Lower leg skin (tissue), 4 donors: ENCODE data around the gene CSTB. TPM values are rescaled to one million over a fixed set of nuclear protein-coding genes. Genes with fewer than 3 reads are reported as not detected.
"Not testable (repeated sequence)": the region's sequence is repeated elsewhere in the genome, so short reads cannot be mapped to it uniquely, and the experiment has no call there.

Source experiments
- DNase-seq, 2 donors: peaks; one replicate each; pipeline ENCODE4 v3.0.0-alpha.2; 2019; ENCODE audit warnings: low spot score in 2 of 2
- H3K4me3 ChIP-seq: fragments of 200-600 bp; sonication (generic); 2 replicates; pipeline ENCODE4 v1.5.1; 2017; ENCODE audit warnings: mild to moderate bottlenecking, low read depth; ENCODE audit not compliant: poor library complexity, severe bottlenecking
- POLR2A ChIP-seq, 2 donors: fragments of 450-650 bp; IDR thresholded peaks; one replicate each; pipeline ENCODE4 v1.6.1; 2016 to 2017; ENCODE audit warnings: antibody characterized with exemption in 2 of 2, mild to moderate bottlenecking in 1 of 2, moderate library complexity in 1 of 2
- WGBS, 2 donors: methylation state at CpG; one replicate each; pipeline ENCODE4 v1.1.5; 2018; 5-methylcytosine and 5-hydroxymethylcytosine counted together
- intact Hi-C: fragments of 100-400 bp; cut with DNase I; formaldehyde crosslinking; loops from one replicate; pipeline ENCODE4 v1.15.0; 2023; ENCODE audit warnings: low total_unique reads
- total RNA-seq, 4 donors: library from RNA; depleted of rRNA; stranded (reverse); fragments of >200 nt; gene quantifications; one replicate each; pipeline ENCODE4 v1.1.0, GENCODE V29; 2016
- TF ChIP-seq, protein P1 (sequence below), 3 donors: fragments of 450-650 bp; IDR thresholded peaks; one replicate each; pipeline ENCODE4 v1.5.1; 2016; ENCODE audit warnings: antibody characterized with exemption in 3 of 3, mild to moderate bottlenecking in 3 of 3, moderate library complexity in 2 of 3

CSTB gene, protein sequence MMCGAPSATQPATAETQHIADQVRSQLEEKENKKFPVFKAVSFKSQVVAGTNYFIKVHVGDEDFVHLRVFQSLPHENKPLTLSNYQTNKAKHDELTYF
- total RNA-seq: 10 to 100 TPM; 11.0 to 29.3 (median 21.8) TPM

DNA sequence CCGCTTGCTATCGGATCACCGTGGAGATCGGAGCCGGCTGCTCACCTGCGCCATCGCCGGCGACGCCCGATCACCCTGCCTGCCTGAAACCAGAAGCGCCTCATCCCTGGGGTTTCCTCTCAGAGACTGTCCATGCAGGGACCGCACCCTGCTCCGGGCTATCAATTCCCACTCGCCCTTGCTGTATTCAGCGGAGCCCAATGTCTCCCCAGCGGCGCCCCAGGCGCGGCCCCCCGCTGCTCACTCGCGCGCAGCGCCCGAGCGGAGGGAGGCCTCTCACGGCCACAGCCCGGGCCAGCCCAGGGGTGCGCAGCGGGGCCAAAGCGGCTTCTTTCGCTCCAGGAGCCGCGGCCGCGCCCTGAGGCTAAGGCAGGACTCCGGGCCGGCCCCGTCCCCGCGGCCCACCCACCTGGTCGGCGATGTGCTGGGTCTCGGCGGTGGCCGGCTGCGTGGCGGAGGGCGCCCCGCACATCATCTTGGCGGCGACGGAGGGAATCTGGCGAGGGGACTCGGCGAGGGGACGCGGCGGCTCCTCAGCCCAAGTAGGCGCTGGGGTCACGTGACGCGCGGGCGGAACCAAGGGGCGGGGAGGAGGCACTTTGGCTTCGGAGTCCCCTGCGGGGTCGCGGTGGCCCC is at the start of gene CSTB:
CSTB (minus strand) TSS at position 514 of the 636 bp plus-strand sequence; CDS start at position 475, 39 bp downstream.
- TF ChIP-seq, protein P1, sequence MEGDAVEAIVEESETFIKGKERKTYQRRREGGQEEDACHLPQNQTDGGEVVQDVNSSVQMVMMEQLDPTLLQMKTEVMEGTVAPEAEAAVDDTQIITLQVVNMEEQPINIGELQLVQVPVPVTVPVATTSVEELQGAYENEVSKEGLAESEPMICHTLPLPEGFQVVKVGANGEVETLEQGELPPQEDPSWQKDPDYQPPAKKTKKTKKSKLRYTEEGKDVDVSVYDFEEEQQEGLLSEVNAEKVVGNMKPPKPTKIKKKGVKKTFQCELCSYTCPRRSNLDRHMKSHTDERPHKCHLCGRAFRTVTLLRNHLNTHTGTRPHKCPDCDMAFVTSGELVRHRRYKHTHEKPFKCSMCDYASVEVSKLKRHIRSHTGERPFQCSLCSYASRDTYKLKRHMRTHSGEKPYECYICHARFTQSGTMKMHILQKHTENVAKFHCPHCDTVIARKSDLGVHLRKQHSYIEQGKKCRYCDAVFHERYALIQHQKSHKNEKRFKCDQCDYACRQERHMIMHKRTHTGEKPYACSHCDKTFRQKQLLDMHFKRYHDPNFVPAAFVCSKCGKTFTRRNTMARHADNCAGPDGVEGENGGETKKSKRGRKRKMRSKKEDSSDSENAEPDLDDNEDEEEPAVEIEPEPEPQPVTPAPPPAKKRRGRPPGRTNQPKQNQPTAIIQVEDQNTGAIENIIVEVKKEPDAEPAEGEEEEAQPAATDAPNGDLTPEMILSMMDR (IDR thresholded peaks at IDR 0.05): no peak
- peak in 1 of 2 donors; percentile 47 for TF ChIP-seq POLR2A (IDR thresholded peaks at IDR 0.05)
- intact Hi-C loops: no loop called here
- DNase-seq: peak; percentile 82 to 97
- WGBS, 2 donors: 0 to 1% methylated on average over 47 to 61 of the region's 71 CpGs
- peak within 1 kb of the TSS; percentile 93 for H3K4me3 ChIP-seq

DNA sequence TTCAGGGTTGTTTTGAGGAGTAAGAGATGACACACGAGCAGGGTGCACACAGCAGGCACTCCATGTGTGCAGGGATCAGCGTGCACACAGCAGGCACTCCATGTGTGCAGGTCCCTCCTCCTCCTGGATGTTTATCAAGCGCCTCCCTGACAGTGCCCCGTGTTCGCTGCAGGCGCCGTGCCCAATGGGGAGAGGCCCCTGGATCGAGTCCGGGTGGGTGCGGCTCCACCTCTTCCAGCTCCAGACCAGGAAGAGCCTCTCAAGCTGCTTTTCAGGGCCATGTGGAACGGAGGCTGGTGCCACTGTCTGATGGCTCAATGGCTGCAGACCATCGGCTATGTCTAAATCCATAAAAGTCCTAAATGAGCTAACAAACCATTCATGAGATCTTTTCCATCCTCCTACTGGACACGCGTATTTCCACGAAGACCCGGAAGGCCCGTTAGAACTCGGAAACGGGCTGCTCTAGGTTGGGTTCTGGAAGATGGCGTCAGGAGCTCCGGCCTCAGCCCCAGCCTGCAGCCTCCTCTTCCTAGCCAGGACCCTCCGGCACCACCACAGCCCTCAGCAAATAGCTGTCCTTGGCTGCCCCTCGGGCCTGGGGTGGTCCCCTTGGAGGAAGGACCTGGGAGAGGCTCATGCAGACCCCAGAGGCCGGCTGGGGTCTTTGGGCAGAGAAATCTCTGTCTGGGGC is 49.3 kb upstream of the CSTB start:
- 71 to 74% methylated on average over 24 of the region's 24 CpGs for WGBS, 2 donors
- no peak for TF ChIP-seq POLR2A (IDR thresholded peaks at IDR 0.05)
- TF ChIP-seq, protein P1 (IDR thresholded peaks at IDR 0.05): no peak
- no peak for DNase-seq
- intact Hi-C loops: no loop called here
- no peak overlapping the region for H3K4me3 ChIP-seq

DNA sequence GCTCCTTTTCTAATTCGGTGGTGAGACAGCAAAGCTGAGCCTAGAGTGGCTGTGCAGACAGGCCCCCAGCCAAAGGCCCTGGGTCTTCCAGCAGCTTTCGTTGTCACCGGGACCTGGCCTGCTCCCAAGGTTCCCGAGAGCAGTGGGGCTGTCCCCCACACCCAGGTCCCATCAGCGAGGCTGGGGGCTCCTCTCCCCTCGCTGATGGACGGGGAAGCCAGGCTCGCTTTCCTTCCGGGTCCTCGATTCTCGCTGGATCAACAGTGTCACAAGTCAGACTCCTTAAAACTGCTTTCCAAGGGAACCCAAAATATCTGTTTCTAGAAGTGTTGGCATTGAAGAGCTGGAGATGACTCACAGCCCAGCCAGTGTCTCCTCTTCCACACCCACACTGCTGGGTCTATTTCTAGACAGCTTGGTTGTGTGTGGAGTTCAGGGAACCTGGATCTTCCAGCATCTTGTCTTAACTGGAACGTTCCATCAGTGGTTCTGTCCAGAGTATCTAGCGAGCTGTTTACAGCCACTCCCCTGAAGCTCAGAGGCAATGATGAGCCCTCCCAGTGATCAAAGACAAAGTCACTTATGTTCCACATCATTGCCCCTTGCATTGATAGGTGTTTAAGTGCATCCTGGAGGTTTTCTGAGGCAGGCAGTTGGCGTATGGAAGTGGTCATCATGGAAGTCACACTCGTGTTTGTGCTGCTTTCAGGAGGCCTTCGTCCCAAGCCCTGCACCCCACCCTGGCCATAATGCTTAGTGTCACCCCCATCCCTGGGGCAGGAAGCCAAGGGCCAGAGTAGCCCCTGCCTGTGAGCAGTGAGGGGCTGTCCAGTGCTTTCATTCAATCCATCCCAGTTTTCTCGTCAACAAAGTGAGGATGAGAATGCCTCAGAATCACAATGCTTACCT is 48.5 kb upstream of the CSTB start:
- intact Hi-C loops: no loop called here
- DNase-seq: no peak
- WGBS, 2 donors: 45% methylated on average over 14 to 17 of the region's 17 CpGs
- TF ChIP-seq, protein P1 (IDR thresholded peaks at IDR 0.05): no peak
- TF ChIP-seq POLR2A (IDR thresholded peaks at IDR 0.05): no peak
- H3K4me3 ChIP-seq: no peak overlapping the region

DNA sequence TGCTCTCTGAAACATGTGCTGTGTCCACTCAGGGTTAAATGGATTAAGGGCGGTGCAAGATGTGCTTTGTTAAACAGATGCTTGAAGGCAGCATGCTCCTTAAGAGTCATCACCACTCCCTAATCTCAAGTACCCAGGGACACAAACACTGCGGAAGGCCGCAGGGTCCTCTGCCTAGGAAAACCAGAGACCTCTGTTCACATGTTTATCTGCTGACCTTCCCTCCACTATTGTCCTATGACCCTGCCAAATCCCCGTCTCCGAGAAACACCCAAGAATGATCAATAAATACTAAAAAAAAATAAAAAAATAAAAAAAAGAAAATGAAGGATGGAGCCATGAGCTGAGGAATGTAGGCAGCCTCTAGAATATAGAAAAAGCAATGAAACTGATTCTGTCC is 46.6 kb upstream of the CSTB start:
- H3K4me3 ChIP-seq, intact Hi-C loops, DNase-seq: not testable (repeated sequence)
- 94 to 100% methylated on average over 5 of the region's 5 CpGs for WGBS, 2 donors

DNA sequence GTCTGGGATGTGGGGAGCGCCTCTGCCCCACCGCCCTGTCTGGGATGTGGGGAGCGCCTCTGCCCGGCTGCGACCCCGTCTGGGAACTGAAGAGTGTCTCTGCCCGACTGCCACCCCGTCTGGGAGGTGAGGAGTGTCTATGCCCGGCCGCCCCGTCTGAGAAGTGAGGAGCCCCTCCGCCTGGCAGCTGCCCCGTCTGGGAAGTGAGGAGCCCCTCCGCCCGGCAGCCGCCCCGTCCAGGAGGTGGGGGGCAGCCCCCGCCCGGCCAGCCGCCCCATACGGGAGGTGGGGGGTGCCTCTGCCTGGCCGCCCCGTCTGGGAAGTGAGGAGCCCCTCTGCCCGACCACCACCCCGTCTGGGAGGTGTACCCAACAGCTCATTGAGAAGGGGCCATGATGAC is 46.1 kb upstream of the CSTB start:
- 90 to 94% methylated on average over 18 to 20 of the region's 25 CpGs for WGBS, 2 donors
- H3K4me3 ChIP-seq, DNase-seq, intact Hi-C loops: not testable (repeated sequence)

DNA sequence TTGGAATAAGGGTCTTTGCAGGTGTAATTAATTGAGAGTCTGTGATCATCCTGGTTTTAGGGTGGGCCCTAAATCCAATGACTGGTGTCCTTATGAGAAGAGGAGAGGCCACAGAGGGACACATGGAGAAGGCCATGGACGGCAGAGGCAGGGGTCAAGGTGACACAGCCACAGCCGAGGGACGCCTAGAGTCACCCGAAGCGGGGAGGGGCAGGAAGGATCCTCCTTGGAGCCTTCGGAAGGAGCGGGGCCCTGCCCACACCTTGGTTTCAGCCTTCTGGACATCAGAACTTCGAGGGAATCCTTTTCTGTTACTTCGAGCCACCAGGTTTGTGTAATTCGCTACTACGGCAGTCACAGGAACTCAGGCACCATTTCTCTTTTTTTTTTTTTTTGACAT is 44.4 kb upstream of the CSTB start:
- intact Hi-C loops: no loop called here
- no peak overlapping the region for H3K4me3 ChIP-seq
- no peak for DNase-seq
- 92 to 93% methylated on average over 11 of the region's 11 CpGs for WGBS, 2 donors
- TF ChIP-seq POLR2A (IDR thresholded peaks at IDR 0.05): no peak
- TF ChIP-seq, protein P1 (IDR thresholded peaks at IDR 0.05): no peak
